ENCODE data around the gene SPAG16.

- TF ChIP-seq, protein P1, sequence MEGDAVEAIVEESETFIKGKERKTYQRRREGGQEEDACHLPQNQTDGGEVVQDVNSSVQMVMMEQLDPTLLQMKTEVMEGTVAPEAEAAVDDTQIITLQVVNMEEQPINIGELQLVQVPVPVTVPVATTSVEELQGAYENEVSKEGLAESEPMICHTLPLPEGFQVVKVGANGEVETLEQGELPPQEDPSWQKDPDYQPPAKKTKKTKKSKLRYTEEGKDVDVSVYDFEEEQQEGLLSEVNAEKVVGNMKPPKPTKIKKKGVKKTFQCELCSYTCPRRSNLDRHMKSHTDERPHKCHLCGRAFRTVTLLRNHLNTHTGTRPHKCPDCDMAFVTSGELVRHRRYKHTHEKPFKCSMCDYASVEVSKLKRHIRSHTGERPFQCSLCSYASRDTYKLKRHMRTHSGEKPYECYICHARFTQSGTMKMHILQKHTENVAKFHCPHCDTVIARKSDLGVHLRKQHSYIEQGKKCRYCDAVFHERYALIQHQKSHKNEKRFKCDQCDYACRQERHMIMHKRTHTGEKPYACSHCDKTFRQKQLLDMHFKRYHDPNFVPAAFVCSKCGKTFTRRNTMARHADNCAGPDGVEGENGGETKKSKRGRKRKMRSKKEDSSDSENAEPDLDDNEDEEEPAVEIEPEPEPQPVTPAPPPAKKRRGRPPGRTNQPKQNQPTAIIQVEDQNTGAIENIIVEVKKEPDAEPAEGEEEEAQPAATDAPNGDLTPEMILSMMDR (conservative IDR thresholded peaks at IDR 0.05) = no peak
- no peak for TF ChIP-seq EZH2 (IDR thresholded peaks at IDR 0.05; ENCODE audit: low read depth)
Measured at GRCh38 chr2:214180071-214180470, 895.8 kb downstream of the SPAG16 start.

All from PC-9 (cell line).